Endothelial cell of umbilical vein (primary cell): ENCODE results near the gene NTSR1. TPM values are rescaled to one million over a fixed set of nuclear protein-coding genes. Genes with fewer than 3 reads are reported as not detected.
A peak's percentile ranks its signal among the peaks of the same experiment; 100 is the strongest.

Experiments used
- BruUV-seq: library from RNA; stranded (reverse); fragments of 400-500 nt; replicated peaks from 2 replicates; lab custom pipeline; 2021; lab: Mats Ljungman, UMichigan
- CTCF ChIA-PET: fragments of 300-600, 350-600 bp; sonication (Branson Sonifier 250); formaldehyde crosslinking; loops from one replicate; lab custom pipeline; 2021; ENCODE audit warnings: antibody characterized with exemption, inconsistent platforms; lab: Charles Lee
- POLR2A ChIA-PET: fragments of 300-600, 350-600 bp; sonication (Branson Sonifier 250); formaldehyde crosslinking; loops from one replicate; lab custom pipeline; 2021; ENCODE audit warnings: antibody characterized with exemption, inconsistent platforms; lab: Charles Lee
- DNase-seq: peaks from one replicate; pipeline ENCODE4 v3.0.0-alpha.2; 2011; ENCODE audit warnings: low read depth, low spot score
- FAIRE-seq: peaks from 2 replicates; lab custom pipeline; 2011; peaks lifted over from hg19 to GRCh38; lab: Jason Lieb, UNC
- H2AFZ ChIP-seq: 2 replicates; pipeline ENCODE4 v1.6.0; 2012; ENCODE audit warnings: low read depth, low read length, control low read depth, inconsistent platforms
- H3K27ac ChIP-seq: 2 replicates; pipeline ENCODE4 v1.5.1; 2011; ENCODE audit warnings: low read depth, mild to moderate bottlenecking, control low read depth, low read length, moderate library complexity; ENCODE audit not compliant: insufficient read depth
- H3K27me3 ChIP-seq, 2 experiments: 2 replicates each; pipeline versions ENCODE4 v1.6.0 to v1.6.1; 2011; ENCODE audit warnings: low read length in 2 of 2, mixed read lengths in 1 of 2; ENCODE audit not compliant: control insufficient read depth in 2 of 2, insufficient read depth in 2 of 2
- H3K36me3 ChIP-seq, 2 experiments: 2 replicates in 1 of 2; 3 replicates in 1 of 2; pipeline ENCODE4 v1.5.1; 2011; ENCODE audit warnings: low read length in 2 of 2, mild to moderate bottlenecking in 1 of 2, moderate library complexity in 1 of 2; ENCODE audit not compliant: control insufficient read depth in 2 of 2, insufficient read depth in 2 of 2; ENCODE audit errors: extremely low read depth in 1 of 2
- H3K4me1 ChIP-seq: 3 replicates; pipeline ENCODE4 v1.5.1; 2011; ENCODE audit warnings: mild to moderate bottlenecking, low read length; ENCODE audit not compliant: control insufficient read depth, insufficient read depth; ENCODE audit errors: extremely low read depth
- H3K4me2 ChIP-seq: 2 replicates; pipeline ENCODE4 v1.6.1; 2011; ENCODE audit warnings: low read length, control low read depth, mixed read lengths; ENCODE audit not compliant: insufficient read depth
- H3K4me3 ChIP-seq, 3 experiments: fragments of 200-600 bp in 1 of 3; sonication (generic), shearing (Covaris generic) in 1 of 3; replicated peaks in 1 of 3; 2 replicates each; pipeline ENCODE4 v1.5.1; 2011 to 2016; ENCODE audit warnings: control low read depth in 3 of 3, low read length in 3 of 3, mild to moderate bottlenecking in 2 of 3, inconsistent platforms in 1 of 3, low read depth in 1 of 3, moderate library complexity in 1 of 3; ENCODE audit not compliant: insufficient read depth in 1 of 3
- H3K79me2 ChIP-seq: 2 replicates; pipeline ENCODE4 v1.6.0; 2012; ENCODE audit warnings: low read length, inconsistent platforms; ENCODE audit not compliant: control insufficient read depth, insufficient read depth
- H3K9ac ChIP-seq: replicated peaks from 2 replicates; pipeline ENCODE3; 2011; ENCODE audit warnings: low read length, control low read depth; ENCODE audit not compliant: insufficient read depth; ENCODE audit errors: extremely low read depth
- H3K9me1 ChIP-seq: replicated peaks from 3 replicates; pipeline ENCODE4 v1.6.0; 2011; ENCODE audit warnings: mild to moderate bottlenecking, low read length; ENCODE audit not compliant: control insufficient read depth, insufficient read depth; ENCODE audit errors: extremely low read depth
- H3K9me3 ChIP-seq: replicated peaks from 2 replicates; pipeline ENCODE4 v1.5.1; 2012; ENCODE audit warnings: low read length, inconsistent platforms; ENCODE audit not compliant: control insufficient read depth, insufficient read depth
- H4K20me1 ChIP-seq: replicated peaks from 2 replicates; pipeline ENCODE3; 2011; ENCODE audit warnings: mild to moderate bottlenecking, low read length; ENCODE audit not compliant: control insufficient read depth, insufficient read depth; ENCODE audit errors: extremely low read depth
- CTCF ChIP-seq, 2 donors: IDR thresholded peaks; 1 replicate in 1 of 2; 2 replicates in 1 of 2; pipeline ENCODE4 v1.5.1; 2011; ENCODE audit warnings: low read length in 2 of 2, mild to moderate bottlenecking in 2 of 2, moderate library complexity in 2 of 2, control low read depth in 1 of 2, inconsistent platforms in 1 of 2, low read depth in 1 of 2; ENCODE audit not compliant: insufficient read depth in 1 of 2; ENCODE audit errors: extremely low read depth in 1 of 2
- EZH2 ChIP-seq: IDR thresholded peaks from 2 replicates; pipeline ENCODE4 v1.6.1; 2012; ENCODE audit warnings: borderline replicate concordance, low read depth, mild to moderate bottlenecking, moderate library complexity, low read length, inconsistent platforms; ENCODE audit not compliant: severe bottlenecking
- FOS ChIP-seq: IDR thresholded peaks from 2 replicates; pipeline ENCODE4 v1.6.1; 2011; ENCODE audit warnings: mild to moderate bottlenecking, low read length, moderate library complexity, borderline replicate concordance; ENCODE audit not compliant: insufficient read depth
- GATA2 ChIP-seq: IDR thresholded peaks from 2 replicates; pipeline ENCODE4 v1.7.0; 2011; ENCODE audit warnings: low read depth, mild to moderate bottlenecking, moderate library complexity, mixed read lengths, low read length; ENCODE audit not compliant: insufficient read length, insufficient read depth
- JUN ChIP-seq: IDR thresholded peaks from 2 replicates; pipeline ENCODE4 v1.6.1; 2011; ENCODE audit warnings: borderline replicate concordance, low read depth; ENCODE audit not compliant: insufficient read length, insufficient read depth
- MYC ChIP-seq: IDR thresholded peaks from one replicate; pipeline ENCODE4 v1.6.1; 2011; ENCODE audit warnings: mild to moderate bottlenecking, low read depth, low read length
- POLR2A ChIP-seq: IDR thresholded peaks from 2 replicates; pipeline ENCODE4 v1.6.1; 2012; ENCODE audit warnings: low read depth, mild to moderate bottlenecking, control low read depth, low read length
- POLR2AphosphoS5 ChIP-seq: IDR thresholded peaks from 2 replicates; pipeline ENCODE4 v1.6.1; 2012; ENCODE audit warnings: low read depth, mild to moderate bottlenecking, control low read depth, low read length, moderate library complexity; ENCODE audit not compliant: insufficient read depth
- dilution Hi-C: fragments of 300-500 bp; cut with MboI; formaldehyde crosslinking; loops from one replicate; pipeline ENCODE4 v1.15.0; 2019; ENCODE audit warnings: low sequenced_read_pairs; ENCODE audit not compliant: extremely low pct_ligation_motif_present
- intact Hi-C: fragments of 100-400 bp; cut with micrococcal nuclease; formaldehyde crosslinking; loops from one replicate; pipeline ENCODE4 v1.10.0; 2022
- polyA plus RNA-seq, 4 experiments: library from polyadenylated mRNA; depleted of rRNA in 3 of 4; stranded (reverse) in 3 of 4; unstranded in 1 of 4; fragments of >200 nt; gene quantifications; 2 replicates each; pipeline versions ENCODE4 v1.2.1 to v1.2.3, GENCODE V29; 2011 to 2012; ENCODE audit warnings: missing spikeins in 1 of 4
- total RNA-seq: library from RNA; stranded (reverse); gene quantifications from 2 replicates; pipeline ENCODE4 v1.2.3, GENCODE V29; 2021
- TF ChIP-seq, protein P1 (sequence below): IDR thresholded peaks from 2 replicates; pipeline ENCODE4 v1.6.1; 2011; ENCODE audit not compliant: insufficient read depth, insufficient read length

The NTSR1 gene
- total and polyA plus RNA-seq, 2 donors (not counting 3 experiments of a cell fraction or from before 2014, with no cell fraction given) = 0.14 to 2.1 TPM

DNA sequence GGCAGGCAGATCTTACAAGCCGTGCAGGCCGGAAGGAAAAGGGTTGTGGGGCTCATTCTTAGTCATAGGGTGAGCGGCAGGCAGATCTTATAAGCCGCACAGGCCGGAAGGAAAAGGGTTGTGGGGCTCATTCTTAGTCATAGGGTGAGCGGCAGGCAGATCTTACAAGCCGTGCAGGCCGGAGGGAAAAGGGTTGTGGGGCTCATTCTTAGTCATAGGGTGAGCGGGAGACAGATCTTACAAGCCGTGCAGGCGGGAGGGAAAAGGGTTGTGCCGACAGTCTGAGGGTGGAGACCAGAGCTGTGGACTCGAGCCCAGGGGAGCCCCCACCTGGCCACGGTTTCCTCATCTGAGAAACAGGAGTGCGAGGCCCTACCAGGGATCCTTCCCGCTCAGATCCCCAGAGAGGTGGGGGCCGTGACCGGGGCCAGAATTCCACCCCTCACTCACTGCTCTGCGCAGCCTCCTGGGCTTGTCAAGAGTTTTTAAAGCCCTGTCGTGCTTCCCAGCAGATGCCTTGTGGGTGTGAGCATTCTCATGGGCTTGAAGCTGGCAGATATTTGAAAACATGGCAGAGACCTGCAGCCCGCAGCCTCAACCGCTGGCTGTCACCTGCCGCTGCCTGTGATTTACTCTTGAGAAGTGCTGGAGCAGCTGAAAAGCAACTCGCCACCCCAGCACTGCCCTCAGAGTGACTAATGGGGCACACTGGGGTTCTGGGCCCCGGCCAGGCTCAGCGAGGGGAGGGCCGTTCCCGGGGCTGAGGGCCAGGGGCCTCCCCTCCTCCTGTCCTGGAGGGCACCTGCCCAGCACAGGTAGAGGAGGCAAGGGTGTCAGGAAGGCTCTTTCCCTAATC is 31.9 kb downstream of the NTSR1 start:
- FAIRE-seq (peak; percentile 99), DNase-seq (peak; percentile 85)
- intact Hi-C loops (loop anchor here (1.0 to 2.0 kb wide), 3 partner anchors 33 to 50 kb away; no protein-coding TSS in a partner anchor), dilution Hi-C loops (no loop called here)
- POLR2A ChIA-PET = interaction anchor here (0.8 kb wide), 1 partner anchor 187 kb away, joined by 7 read pairs; no protein-coding TSS in a partner anchor
- CTCF ChIA-PET = interaction anchor here (0.7 to 3.7 kb wide), 12 partner anchors 9 to 88 kb away, joined by 3 to 24 read pairs (median 4); partner anchors contain the start of genes MRGBP and NTSR1
- TF ChIP-seq JUN (peak; percentile 88), POLR2A (peak; percentile 30), EZH2 (no peak), POLR2AphosphoS5 (peak; percentile 89), GATA2 (peak; percentile 81), FOS (peak; percentile 100), CTCF (IDR thresholded peaks at IDR 0.05; ENCODE audit: extremely low read depth in 1 of 2, insufficient read depth in 1 of 2, low read depth in 1 of 2, low read length in 2 of 2) (no peak), MYC (no peak)
- TF ChIP-seq, protein P1, sequence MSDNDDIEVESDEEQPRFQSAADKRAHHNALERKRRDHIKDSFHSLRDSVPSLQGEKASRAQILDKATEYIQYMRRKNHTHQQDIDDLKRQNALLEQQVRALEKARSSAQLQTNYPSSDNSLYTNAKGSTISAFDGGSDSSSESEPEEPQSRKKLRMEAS = no peak
- peaks cover 26% of the 10 kb centered on the region for H3K4me1 ChIP-seq
- no peaks in the 10 kb centered on the region for H4K20me1 ChIP-seq
- no peak overlapping the region for H3K4me3 ChIP-seq
- BruUV-seq = TSS peak; percentile 89
- no peaks in the 10 kb centered on the region for H3K9me1 ChIP-seq
- no peaks in the 10 kb centered on the region for H3K27me3 ChIP-seq
- H2AFZ ChIP-seq = no peak overlapping the region
- no peaks in the 10 kb centered on the region for H3K36me3 ChIP-seq
- peak overlapping the region; percentile 63 for H3K9ac ChIP-seq
- H3K79me2 ChIP-seq = no peaks in the 10 kb centered on the region
- H3K9me3 ChIP-seq = no peaks in the 10 kb centered on the region
- peak overlapping the region; percentile 77 for H3K27ac ChIP-seq
- peak overlapping the region; percentile 62 for H3K4me2 ChIP-seq
